HL-60 (cell line): ENCODE measurements around the gene ERBIN.

Experiments
- DNase-seq, 2 experiments: peaks; one replicate each; pipeline ENCODE4 v3.0.0-alpha.2; 2010 to 2020; ENCODE audit warnings: low read depth in 1 of 2, low spot score in 1 of 2
- H3K27ac ChIP-seq: fragments of 250-450 bp; sonication (Bioruptor Pico); replicated peaks from 2 replicates; pipeline ENCODE4 v1.5.1; 2020; ENCODE audit warnings: mild to moderate bottlenecking, moderate library complexity
- H3K27me3 ChIP-seq: fragments of 250-450 bp; sonication (Bioruptor Pico); 2 replicates; pipeline ENCODE4 v1.5.1; 2021; ENCODE audit warnings: mild to moderate bottlenecking, moderate library complexity; ENCODE audit not compliant: insufficient read depth, poor library complexity, severe bottlenecking
- H3K4me3 ChIP-seq: replicated peaks from 2 replicates; pipeline ENCODE4 v1.5.1; 2011; ENCODE audit warnings: mild to moderate bottlenecking, control low read depth, low read length; ENCODE audit not compliant: insufficient read depth
- GABPA ChIP-seq: IDR thresholded peaks from 2 replicates; pipeline ENCODE4 v1.6.1; 2012; ENCODE audit warnings: low read depth
- POLR2AphosphoS5 ChIP-seq: IDR thresholded peaks from 2 replicates; pipeline ENCODE4 v1.6.1; 2012; ENCODE audit warnings: low read depth
- REST ChIP-seq: IDR thresholded peaks from 2 replicates; pipeline ENCODE4 v1.6.1; 2012; ENCODE audit warnings: low read depth; ENCODE audit not compliant: insufficient replicate concordance
- SPI1 ChIP-seq: IDR thresholded peaks from 2 replicates; pipeline ENCODE4 v1.6.1; 2012; ENCODE audit warnings: low read depth, mild to moderate bottlenecking, borderline replicate concordance
- TF ChIP-seq, protein P1 (sequence below): IDR thresholded peaks from one replicate; pipeline ENCODE4 v1.5.1; 2011; ENCODE audit warnings: low read length, control low read depth, inconsistent platforms; ENCODE audit not compliant: insufficient read depth

The ERBIN gene

DNA sequence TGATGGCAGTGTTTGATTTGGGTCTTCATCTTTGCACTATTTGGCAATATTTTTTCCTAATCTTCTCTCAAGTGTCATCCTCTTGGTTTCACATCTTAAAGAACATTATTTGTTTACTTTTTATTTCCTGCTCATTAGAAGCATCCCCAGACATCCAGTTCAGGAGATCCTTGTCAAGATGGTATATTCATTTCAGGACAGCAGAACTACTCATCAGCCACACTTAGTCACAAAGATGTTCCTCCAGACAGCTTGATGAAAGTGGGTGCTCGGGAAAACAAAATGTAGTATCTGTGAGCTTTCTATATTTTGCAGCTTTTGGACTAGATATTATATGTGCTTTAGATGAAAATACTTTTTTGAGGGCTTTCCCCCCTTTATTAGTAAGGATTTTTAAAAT, 145.7 kb downstream of the ERBIN start:
- H3K4me3 ChIP-seq: no peak overlapping the region
- TF ChIP-seq SPI1 (no peak), GABPA (no peak), POLR2AphosphoS5 (no peak), REST (no peak)
- TF ChIP-seq, protein P1, sequence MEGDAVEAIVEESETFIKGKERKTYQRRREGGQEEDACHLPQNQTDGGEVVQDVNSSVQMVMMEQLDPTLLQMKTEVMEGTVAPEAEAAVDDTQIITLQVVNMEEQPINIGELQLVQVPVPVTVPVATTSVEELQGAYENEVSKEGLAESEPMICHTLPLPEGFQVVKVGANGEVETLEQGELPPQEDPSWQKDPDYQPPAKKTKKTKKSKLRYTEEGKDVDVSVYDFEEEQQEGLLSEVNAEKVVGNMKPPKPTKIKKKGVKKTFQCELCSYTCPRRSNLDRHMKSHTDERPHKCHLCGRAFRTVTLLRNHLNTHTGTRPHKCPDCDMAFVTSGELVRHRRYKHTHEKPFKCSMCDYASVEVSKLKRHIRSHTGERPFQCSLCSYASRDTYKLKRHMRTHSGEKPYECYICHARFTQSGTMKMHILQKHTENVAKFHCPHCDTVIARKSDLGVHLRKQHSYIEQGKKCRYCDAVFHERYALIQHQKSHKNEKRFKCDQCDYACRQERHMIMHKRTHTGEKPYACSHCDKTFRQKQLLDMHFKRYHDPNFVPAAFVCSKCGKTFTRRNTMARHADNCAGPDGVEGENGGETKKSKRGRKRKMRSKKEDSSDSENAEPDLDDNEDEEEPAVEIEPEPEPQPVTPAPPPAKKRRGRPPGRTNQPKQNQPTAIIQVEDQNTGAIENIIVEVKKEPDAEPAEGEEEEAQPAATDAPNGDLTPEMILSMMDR: no peak
- H3K27ac ChIP-seq: no peak overlapping the region
- no peak for DNase-seq
- no peaks in the 10 kb centered on the region for H3K27me3 ChIP-seq

GRCh38 chr5:66074901-66075300, 148.5 kb downstream of the ERBIN start:
- H3K27me3 ChIP-seq: no peaks in the 10 kb centered on the region
- DNase-seq: no peak
- no peak overlapping the region for H3K27ac ChIP-seq
- H3K4me3 ChIP-seq: no peak overlapping the region
- no peak for TF ChIP-seq SPI1

DNA sequence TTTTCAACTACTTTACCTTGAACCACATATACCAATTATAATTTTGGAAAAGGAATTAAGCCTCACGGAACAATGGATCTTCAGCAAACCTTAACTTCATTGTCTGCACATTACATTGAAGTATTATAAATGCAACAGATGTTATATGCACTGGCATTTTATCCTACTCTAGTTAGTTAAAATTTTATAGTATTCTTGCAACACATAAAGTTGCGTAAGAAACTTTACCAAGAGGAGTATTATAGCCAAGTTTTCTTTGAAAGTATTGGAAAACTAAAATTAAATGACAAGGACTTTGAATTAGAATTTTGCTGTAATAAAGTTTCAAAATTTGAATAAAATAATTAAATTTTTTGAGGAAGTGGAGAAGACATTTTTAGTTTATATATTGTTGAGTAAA, 154.3 kb downstream of the ERBIN start:
- no peak overlapping the region for H3K27ac ChIP-seq
- DNase-seq: no peak
- TF ChIP-seq, protein P1: no peak
- no peak for TF ChIP-seq GABPA
- no peaks in the 10 kb centered on the region for H3K27me3 ChIP-seq
- H3K4me3 ChIP-seq: no peak overlapping the region

DNA sequence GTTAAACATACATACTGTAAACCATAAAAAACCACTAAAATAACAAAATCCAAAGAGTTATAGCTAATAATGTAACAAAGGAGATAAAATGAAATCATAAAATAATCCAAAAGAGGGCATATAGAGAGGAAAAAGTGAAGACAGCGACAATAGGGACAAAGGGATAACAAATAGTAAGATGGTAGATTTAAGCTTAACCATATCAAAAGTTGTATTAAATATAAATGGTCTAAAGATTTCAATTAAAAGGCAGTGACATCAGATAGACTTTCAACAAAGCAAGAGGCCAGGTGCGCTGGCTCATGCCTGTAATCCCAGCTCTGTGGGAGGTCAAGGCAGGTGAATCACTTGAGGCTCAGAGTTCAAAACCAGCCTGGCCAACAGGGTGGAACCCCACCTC, 163.0 kb downstream of the ERBIN start:
- TF ChIP-seq GABPA (no peak), POLR2AphosphoS5 (no peak), REST (no peak), SPI1 (no peak)
- TF ChIP-seq, protein P1: no peak
- Histone ChIP-seq H3K27ac (no peak overlapping the region), H3K4me3 (no peak overlapping the region), H3K27me3 (no peaks in the 10 kb centered on the region)
- no peak for DNase-seq

DNA sequence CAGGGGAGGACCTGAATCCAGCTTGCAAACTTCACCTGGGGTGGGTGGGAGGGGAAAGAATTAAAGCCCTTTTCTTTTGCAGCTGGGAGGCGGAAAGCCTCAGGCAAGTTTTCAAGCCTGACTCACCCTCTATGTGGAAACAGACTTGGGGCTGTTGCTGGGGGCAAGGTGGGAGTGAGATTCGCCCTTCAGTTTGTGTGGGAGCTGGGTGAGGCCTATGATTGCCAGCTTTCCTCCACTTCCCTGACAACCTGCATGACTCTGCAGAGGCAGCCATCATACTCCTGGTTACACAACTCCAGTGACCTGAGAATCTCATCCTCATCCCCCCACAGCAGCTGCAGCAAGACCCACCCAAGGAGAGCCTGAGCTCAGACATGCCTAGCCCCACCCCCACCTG, 174.5 kb downstream of the ERBIN start:
- Histone ChIP-seq H3K27me3 (no peaks in the 10 kb centered on the region), H3K27ac (no peak overlapping the region), H3K4me3 (no peak overlapping the region)
- no peak for DNase-seq
- TF ChIP-seq GABPA (no peak), REST (no peak), SPI1 (no peak), POLR2AphosphoS5 (no peak)
- TF ChIP-seq, protein P1: no peak
